GM23338 (cell line): ENCODE data around the gene POLR1A. TPM values are rescaled to one million over a fixed set of nuclear protein-coding genes. Genes with fewer than 3 reads are reported as not detected.

Experiments used
- CREB1 ChIP-seq: fragments of 250-450 bp; sonication (Bioruptor Pico); IDR thresholded peaks from 2 replicates; pipeline ENCODE4 v1.5.0; 2020; ENCODE audit warnings: low read depth, mild to moderate bottlenecking, moderate library complexity
- EZH2 ChIP-seq: fragments of 200-600 bp; sonication (generic); IDR thresholded peaks from one replicate; pipeline ENCODE4 v1.8.0; 2017; ENCODE audit warnings: antibody characterized with exemption, mild to moderate bottlenecking, low read depth; ENCODE audit not compliant: unreplicated experiment
- EZH2phosphoT487 ChIP-seq: fragments of 200-600 bp; sonication (generic); IDR thresholded peaks from one replicate; pipeline ENCODE4 v1.8.1; 2018; ENCODE audit warnings: antibody characterized with exemption; ENCODE audit not compliant: unreplicated experiment
- JUNB ChIP-seq: IDR thresholded peaks from one replicate; pipeline ENCODE4 v1.6.1; 2016; ENCODE audit warnings: antibody characterized with exemption; ENCODE audit not compliant: unreplicated experiment
- NANOG ChIP-seq: IDR thresholded peaks from 2 replicates; pipeline ENCODE4 v1.6.1; 2016; ENCODE audit warnings: antibody characterized with exemption, borderline replicate concordance
- ZNF114 ChIP-seq: fragments of 250-450 bp; sonication (Bioruptor Pico); IDR thresholded peaks from 2 replicates; pipeline ENCODE4 v1.5.0; 2020; ENCODE audit warnings: mild to moderate bottlenecking, moderate library complexity
- polyA plus RNA-seq: library from polyadenylated mRNA; unstranded; fragments of >200 nt; fragmentation: Nextera tagmentation; extraction: Ambion mirVana; gene quantifications from 2 replicates; pipeline ENCODE4 v1.2.1, GENCODE V29; 2016
- total RNA-seq: library from RNA; depleted of rRNA; stranded (reverse); fragments of >200 nt; shearing (Covaris generic); gene quantifications from 2 replicates; pipeline ENCODE4 v1.2.3, GENCODE V29; 2014
- TF ChIP-seq, protein P1 (sequence below): fragments of 250-450 bp; sonication (Bioruptor Pico); IDR thresholded peaks from 2 replicates; pipeline ENCODE4 v1.5.0; 2020; ENCODE audit warnings: mild to moderate bottlenecking, moderate library complexity
- TF ChIP-seq, protein P2 (sequence below): IDR thresholded peaks from 2 replicates; pipeline ENCODE4 v1.6.1; 2016; ENCODE audit warnings: antibody characterized with exemption

The POLR1A gene
- total and polyA plus RNA-seq, 2 experiments from 2014 or later = 13.8 to 43.2 TPM

DNA sequence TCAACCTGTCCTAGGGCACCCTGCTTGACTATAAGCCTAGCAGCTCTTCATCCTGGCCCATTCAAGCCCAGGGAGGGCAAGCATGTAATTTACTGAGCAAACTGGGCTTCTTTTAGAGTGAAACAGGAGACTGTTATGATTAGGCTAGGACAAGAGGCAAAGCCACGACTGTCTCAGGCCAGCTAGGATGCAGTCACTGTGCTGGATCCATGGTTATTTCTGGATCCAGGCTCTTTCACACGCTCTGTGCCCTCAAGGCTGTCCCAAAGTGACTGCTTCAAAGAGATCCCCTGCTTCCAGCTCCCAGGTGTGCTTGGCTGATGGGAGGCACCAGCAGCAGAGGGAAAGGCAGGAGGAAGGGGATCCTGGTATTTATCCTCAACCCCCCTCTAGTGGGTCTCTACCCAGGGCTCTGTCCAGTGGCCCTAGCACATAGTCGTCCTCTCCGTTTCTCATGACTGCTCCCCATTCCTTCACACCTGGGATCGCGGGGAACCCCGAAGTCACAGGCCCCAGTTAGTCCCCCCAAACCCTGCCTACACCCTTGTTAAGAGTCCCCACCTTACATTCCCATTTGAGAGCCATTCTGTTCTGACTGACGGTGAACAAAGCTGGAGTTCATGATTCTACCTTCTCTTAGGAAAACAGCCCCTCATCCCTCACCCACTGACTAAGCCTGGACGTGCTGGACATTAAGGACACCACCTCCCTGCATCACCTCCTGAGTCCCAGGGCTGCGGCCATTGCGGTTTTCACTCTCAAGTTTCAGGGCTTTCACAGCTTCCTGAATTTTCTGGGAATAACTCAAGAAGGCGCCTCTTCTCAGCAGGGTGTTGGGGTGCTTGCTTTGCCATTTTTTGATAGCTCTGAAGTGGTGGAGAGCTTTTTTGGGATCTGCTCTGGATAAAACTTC is 63.2 kb downstream of the POLR1A start (continued):
- TF ChIP-seq, protein P1, sequence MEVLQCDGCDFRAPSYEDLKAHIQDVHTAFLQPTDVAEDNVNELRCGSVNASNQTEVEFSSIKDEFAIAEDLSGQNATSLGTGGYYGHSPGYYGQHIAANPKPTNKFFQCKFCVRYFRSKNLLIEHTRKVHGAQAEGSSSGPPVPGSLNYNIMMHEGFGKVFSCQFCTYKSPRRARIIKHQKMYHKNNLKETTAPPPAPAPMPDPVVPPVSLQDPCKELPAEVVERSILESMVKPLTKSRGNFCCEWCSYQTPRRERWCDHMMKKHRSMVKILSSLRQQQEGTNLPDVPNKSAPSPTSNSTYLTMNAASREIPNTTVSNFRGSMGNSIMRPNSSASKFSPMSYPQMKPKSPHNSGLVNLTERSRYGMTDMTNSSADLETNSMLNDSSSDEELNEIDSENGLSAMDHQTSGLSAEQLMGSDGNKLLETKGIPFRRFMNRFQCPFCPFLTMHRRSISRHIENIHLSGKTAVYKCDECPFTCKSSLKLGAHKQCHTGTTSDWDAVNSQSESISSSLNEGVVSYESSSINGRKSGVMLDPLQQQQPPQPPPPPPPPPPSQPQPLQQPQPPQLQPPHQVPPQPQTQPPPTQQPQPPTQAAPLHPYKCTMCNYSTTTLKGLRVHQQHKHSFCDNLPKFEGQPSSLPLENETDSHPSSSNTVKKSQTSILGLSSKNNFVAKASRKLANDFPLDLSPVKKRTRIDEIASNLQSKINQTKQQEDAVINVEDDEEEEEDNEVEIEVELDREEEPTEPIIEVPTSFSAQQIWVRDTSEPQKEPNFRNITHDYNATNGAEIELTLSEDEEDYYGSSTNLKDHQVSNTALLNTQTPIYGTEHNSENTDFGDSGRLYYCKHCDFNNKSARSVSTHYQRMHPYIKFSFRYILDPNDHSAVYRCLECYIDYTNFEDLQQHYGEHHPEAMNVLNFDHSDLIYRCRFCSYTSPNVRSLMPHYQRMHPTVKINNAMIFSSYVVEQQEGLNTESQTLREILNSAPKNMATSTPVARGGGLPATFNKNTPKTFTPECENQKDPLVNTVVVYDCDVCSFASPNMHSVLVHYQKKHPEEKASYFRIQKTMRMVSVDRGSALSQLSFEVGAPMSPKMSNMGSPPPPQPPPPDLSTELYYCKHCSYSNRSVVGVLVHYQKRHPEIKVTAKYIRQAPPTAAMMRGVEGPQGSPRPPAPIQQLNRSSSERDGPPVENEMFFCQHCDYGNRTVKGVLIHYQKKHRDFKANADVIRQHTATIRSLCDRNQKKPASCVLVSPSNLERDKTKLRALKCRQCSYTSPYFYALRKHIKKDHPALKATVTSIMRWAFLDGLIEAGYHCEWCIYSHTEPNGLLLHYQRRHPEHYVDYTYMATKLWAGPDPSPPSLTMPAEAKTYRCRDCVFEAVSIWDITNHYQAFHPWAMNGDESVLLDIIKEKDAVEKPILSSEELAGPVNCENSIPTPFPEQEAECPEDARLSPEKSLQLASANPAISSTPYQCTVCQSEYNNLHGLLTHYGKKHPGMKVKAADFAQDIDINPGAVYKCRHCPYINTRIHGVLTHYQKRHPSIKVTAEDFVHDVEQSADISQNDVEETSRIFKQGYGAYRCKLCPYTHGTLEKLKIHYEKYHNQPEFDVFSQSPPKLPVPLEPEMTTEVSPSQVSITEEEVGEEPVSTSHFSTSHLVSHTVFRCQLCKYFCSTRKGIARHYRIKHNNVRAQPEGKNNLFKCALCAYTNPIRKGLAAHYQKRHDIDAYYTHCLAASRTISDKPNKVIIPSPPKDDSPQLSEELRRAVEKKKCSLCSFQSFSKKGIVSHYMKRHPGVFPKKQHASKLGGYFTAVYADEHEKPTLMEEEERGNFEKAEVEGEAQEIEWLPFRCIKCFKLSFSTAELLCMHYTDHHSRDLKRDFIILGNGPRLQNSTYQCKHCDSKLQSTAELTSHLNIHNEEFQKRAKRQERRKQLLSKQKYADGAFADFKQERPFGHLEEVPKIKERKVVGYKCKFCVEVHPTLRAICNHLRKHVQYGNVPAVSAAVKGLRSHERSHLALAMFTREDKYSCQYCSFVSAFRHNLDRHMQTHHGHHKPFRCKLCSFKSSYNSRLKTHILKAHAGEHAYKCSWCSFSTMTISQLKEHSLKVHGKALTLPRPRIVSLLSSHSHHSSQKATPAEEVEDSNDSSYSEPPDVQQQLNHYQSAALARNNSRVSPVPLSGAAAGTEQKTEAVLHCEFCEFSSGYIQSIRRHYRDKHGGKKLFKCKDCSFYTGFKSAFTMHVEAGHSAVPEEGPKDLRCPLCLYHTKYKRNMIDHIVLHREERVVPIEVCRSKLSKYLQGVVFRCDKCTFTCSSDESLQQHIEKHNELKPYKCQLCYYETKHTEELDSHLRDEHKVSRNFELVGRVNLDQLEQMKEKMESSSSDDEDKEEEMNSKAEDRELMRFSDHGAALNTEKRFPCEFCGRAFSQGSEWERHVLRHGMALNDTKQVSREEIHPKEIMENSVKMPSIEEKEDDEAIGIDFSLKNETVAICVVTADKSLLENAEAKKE (CRISPR knock-in tag) = no peak
- TF ChIP-seq JUNB (no peak), ZNF114 (CRISPR knock-in tag) (no peak), NANOG (no peak), EZH2phosphoT487 (no peak), EZH2 (no peak), CREB1 (CRISPR knock-in tag) (no peak)
- TF ChIP-seq, protein P2, sequence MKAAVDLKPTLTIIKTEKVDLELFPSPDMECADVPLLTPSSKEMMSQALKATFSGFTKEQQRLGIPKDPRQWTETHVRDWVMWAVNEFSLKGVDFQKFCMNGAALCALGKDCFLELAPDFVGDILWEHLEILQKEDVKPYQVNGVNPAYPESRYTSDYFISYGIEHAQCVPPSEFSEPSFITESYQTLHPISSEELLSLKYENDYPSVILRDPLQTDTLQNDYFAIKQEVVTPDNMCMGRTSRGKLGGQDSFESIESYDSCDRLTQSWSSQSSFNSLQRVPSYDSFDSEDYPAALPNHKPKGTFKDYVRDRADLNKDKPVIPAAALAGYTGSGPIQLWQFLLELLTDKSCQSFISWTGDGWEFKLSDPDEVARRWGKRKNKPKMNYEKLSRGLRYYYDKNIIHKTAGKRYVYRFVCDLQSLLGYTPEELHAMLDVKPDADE = no peak
